ENCODE measurements around the gene EPHA3. TPM values are rescaled to one million over a fixed set of nuclear protein-coding genes. Genes with fewer than 3 reads are reported as not detected.

The EPHA3 gene
- total and polyA plus RNA-seq, 10 of the 15 experiments (the other 5 are each of a cell fraction or from before 2014, with no cell fraction given), result 0.03 to 39.0 (median 0.07) TPM; not detected in 4

DNA sequence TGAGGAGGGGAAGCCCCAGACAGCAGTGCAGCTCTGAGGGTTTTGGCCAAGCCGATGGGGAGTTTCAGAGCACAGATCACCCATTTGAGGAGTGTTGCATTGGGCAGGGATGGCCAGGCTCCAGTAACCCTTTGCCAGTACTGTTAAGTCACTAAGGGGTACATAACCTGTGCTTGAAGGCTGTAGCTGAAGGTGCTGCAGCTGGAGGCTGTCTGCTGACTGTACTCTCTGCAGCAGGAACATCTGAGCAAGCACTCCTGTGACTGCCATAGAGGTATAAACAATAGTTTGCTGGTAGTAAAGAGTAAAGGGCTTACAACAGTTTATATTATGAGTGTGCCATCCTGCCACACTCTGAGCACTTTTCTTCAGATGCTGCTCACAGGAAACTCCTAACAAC lies 297.8 kb downstream of the EPHA3 start:
- H3K4me2 ChIP-seq (ENCODE audit: control insufficient read depth, insufficient read depth), result no peak overlapping the region
- BruUV-seq (replicated peaks), result no TSS peak
- intact Hi-C loops (cut with micrococcal nuclease; ENCODE audit: unreplicated experiment) (no loop called here), in situ Hi-C loops (cut with MboI) (no loop called here)
- ChIA-PET RAD21 (ENCODE audit: unreplicated experiment) (interaction anchor here (0.8 kb wide), 1 partner anchor 64 kb away, joined by 3 read pairs; no protein-coding TSS in a partner anchor), SMC1A (ENCODE audit: uncharacterized antibody, unreplicated experiment) (interaction anchor here (1.1 kb wide), 2 partner anchors 7 to 30 kb away, joined by 3 read pairs; no protein-coding TSS in a partner anchor), CTCF (interaction anchor here (0.8 to 1.1 kb wide), 2 partner anchors 30 to 71 kb away, joined by 3 read pairs; no protein-coding TSS in a partner anchor), POLR2A (no interaction called here)
- H3K4me1 ChIP-seq (ENCODE audit: control insufficient read depth, insufficient read depth, low read length), result no peaks in the 10 kb centered on the region
- H3K27me3 ChIP-seq (replicated peaks in 1 of 2; ENCODE audit: control insufficient read depth in 2 of 2, insufficient read depth in 2 of 2, low read length in 1 of 2), result no peaks in the 10 kb centered on the region
- no peaks in the 10 kb centered on the region for H4K20me1 ChIP-seq (ENCODE audit: control insufficient read depth, insufficient read depth)
- ATAC-seq (no peak; the same call in 2 of the 3 replicates), DNase-seq (ENCODE audit: low read depth, low spot score) (no peak), FAIRE-seq (no peak)
- H3K9me3 ChIP-seq (replicated peaks; ENCODE audit: control insufficient read depth, insufficient read depth, low read length), result no peaks in the 10 kb centered on the region
- WGBS (ENCODE audit: insufficient coverage, insufficient replicate concordance, low lambda C conversion rate, missing lambda C conversion rate), result 0% methylated on average over 1 of the region's 1 CpG
- TF ChIP-seq, protein P1, sequence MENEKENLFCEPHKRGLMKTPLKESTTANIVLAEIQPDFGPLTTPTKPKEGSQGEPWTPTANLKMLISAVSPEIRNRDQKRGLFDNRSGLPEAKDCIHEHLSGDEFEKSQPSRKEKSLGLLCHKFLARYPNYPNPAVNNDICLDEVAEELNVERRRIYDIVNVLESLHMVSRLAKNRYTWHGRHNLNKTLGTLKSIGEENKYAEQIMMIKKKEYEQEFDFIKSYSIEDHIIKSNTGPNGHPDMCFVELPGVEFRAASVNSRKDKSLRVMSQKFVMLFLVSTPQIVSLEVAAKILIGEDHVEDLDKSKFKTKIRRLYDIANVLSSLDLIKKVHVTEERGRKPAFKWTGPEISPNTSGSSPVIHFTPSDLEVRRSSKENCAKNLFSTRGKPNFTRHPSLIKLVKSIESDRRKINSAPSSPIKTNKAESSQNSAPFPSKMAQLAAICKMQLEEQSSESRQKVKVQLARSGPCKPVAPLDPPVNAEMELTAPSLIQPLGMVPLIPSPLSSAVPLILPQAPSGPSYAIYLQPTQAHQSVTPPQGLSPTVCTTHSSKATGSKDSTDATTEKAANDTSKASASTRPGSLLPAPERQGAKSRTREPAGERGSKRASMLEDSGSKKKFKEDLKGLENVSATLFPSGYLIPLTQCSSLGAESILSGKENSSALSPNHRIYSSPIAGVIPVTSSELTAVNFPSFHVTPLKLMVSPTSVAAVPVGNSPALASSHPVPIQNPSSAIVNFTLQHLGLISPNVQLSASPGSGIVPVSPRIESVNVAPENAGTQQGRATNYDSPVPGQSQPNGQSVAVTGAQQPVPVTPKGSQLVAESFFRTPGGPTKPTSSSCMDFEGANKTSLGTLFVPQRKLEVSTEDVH (IDR thresholded peaks at IDR 0.05; ENCODE audit: low read depth, partially characterized antibody), result no peak
- TF ChIP-seq KLF5 (IDR thresholded peaks at IDR 0.05; ENCODE audit: partially characterized antibody) (no peak), TCF7 (IDR thresholded peaks at IDR 0.05; ENCODE audit: borderline replicate concordance) (no peak), SUZ12 (IDR thresholded peaks at IDR 0.05; ENCODE audit: unreplicated experiment) (no peak), POLR2AphosphoS5 (IDR thresholded peaks at IDR 0.05; ENCODE audit: low read length) (no peak), EED (IDR thresholded peaks at IDR 0.05; ENCODE audit: low read depth) (no peak), SIN3A (IDR thresholded peaks at IDR 0.05; ENCODE audit: low read depth, low read length) (no peak), LARP7 (IDR thresholded peaks at IDR 0.05) (no peak), ESRRA (IDR thresholded peaks at IDR 0.05; ENCODE audit: low read length) (no peak), GABPA (IDR thresholded peaks at IDR 0.05; ENCODE audit: low read depth) (no peak)
- TF ChIP-seq, protein P2, sequence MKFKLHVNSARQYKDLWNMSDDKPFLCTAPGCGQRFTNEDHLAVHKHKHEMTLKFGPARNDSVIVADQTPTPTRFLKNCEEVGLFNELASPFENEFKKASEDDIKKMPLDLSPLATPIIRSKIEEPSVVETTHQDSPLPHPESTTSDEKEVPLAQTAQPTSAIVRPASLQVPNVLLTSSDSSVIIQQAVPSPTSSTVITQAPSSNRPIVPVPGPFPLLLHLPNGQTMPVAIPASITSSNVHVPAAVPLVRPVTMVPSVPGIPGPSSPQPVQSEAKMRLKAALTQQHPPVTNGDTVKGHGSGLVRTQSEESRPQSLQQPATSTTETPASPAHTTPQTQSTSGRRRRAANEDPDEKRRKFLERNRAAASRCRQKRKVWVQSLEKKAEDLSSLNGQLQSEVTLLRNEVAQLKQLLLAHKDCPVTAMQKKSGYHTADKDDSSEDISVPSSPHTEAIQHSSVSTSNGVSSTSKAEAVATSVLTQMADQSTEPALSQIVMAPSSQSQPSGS (IDR thresholded peaks at IDR 0.05; ENCODE audit: low read length), result no peak
- no peak overlapping the region for H3K9ac ChIP-seq (ENCODE audit: control insufficient read depth, insufficient read depth, low read length)
- no peaks in the 10 kb centered on the region for H3K79me2 ChIP-seq (ENCODE audit: control insufficient read depth, insufficient read depth, low read length)
- H2AFZ ChIP-seq (ENCODE audit: control insufficient read depth, low read depth, low read length), result no peak overlapping the region
- no peak overlapping the region for H3K27ac ChIP-seq (ENCODE audit: control insufficient read depth, insufficient read depth)
- no peak overlapping the region for H3K4me3 ChIP-seq
- H3K36me3 ChIP-seq (ENCODE audit: control insufficient read depth in 2 of 2, insufficient read depth in 2 of 2, low read length in 1 of 2), result no peaks in the 10 kb centered on the region

Data from GM12878 (cell line).